DOHH2 (cell line): ENCODE results near the gene FAM216B.
"Not testable (repeated sequence)": the region's sequence is repeated elsewhere in the genome, so short reads cannot be mapped to it uniquely, and the experiment has no call there.

Experiments used
- H3F3A ChIP-seq: fragments of 200-600 bp; sonication (generic), shearing (Covaris generic); 2 replicates; pipeline ENCODE4 v1.6.0; 2016; ENCODE audit warnings: antibody characterized with exemption, mild to moderate bottlenecking; ENCODE audit not compliant: control insufficient read depth, insufficient read depth
- H3K27ac ChIP-seq: fragments of 200-600 bp; sonication (generic); 2 replicates; pipeline ENCODE4 v1.5.1; 2014; ENCODE audit warnings: low read depth, mild to moderate bottlenecking, low read length, moderate library complexity
- H3K27me3 ChIP-seq: fragments of 200-600 bp; sonication (generic); 2 replicates; pipeline ENCODE4 v1.6.1; 2014; ENCODE audit warnings: mild to moderate bottlenecking, low read length, mixed read lengths; ENCODE audit not compliant: control insufficient read depth
- H3K36me3 ChIP-seq: fragments of 200-600 bp; sonication (generic); 2 replicates; pipeline ENCODE4 v1.6.1; 2014; ENCODE audit warnings: mild to moderate bottlenecking, low read length, moderate library complexity, mixed read lengths; ENCODE audit not compliant: control insufficient read depth
- H3K4me1 ChIP-seq: fragments of 200-600 bp; sonication (generic); 2 replicates; pipeline ENCODE4 v1.6.1; 2014; ENCODE audit warnings: mild to moderate bottlenecking, low read length, mixed read lengths; ENCODE audit not compliant: control insufficient read depth
- H3K4me2 ChIP-seq: fragments of 200-600 bp; sonication (generic); 2 replicates; pipeline ENCODE4 v1.6.0; 2014; ENCODE audit warnings: mild to moderate bottlenecking, low read length, moderate library complexity
- H3K4me3 ChIP-seq: fragments of 200-600 bp; sonication (generic); 2 replicates; pipeline ENCODE4 v1.5.1; 2014; ENCODE audit warnings: mild to moderate bottlenecking, low read length, mixed read lengths
- H3K79me2 ChIP-seq: fragments of 200-600 bp; sonication (generic); 2 replicates; pipeline ENCODE4 v1.6.1; 2014; ENCODE audit warnings: mild to moderate bottlenecking, low read length, mixed read lengths; ENCODE audit not compliant: control insufficient read depth
- H3K9me2 ChIP-seq: fragments of 200-600 bp; sonication (generic); replicated peaks from 2 replicates; pipeline ENCODE4 v1.6.1; 2014; ENCODE audit warnings: mild to moderate bottlenecking, low read length, mixed read lengths; ENCODE audit not compliant: control insufficient read depth
- H3K9me3 ChIP-seq: fragments of 200-600 bp; sonication (generic); 2 replicates; pipeline ENCODE4 v1.6.1; 2014; ENCODE audit warnings: antibody characterized with exemption, low read length, mixed read lengths; ENCODE audit not compliant: control insufficient read depth, insufficient read depth
- H4K20me1 ChIP-seq: fragments of 200-600 bp; sonication (generic); 2 replicates; pipeline ENCODE4 v1.6.0; 2014; ENCODE audit warnings: low read depth, mild to moderate bottlenecking, antibody characterized with exemption, low read length, moderate library complexity; ENCODE audit not compliant: control insufficient read depth, insufficient read depth
- CTCF ChIP-seq: fragments of 200-600 bp; sonication (generic); IDR thresholded peaks from one replicate; pipeline ENCODE4 v1.5.1; 2014; ENCODE audit warnings: antibody characterized with exemption, mild to moderate bottlenecking, low read depth, low read length; ENCODE audit not compliant: poor library complexity, severe bottlenecking
- EZH2phosphoT487 ChIP-seq: fragments of 200-600 bp; sonication (generic); IDR thresholded peaks from 2 replicates; pipeline ENCODE4 v1.6.1; 2017; ENCODE audit warnings: borderline replicate concordance, mild to moderate bottlenecking, antibody characterized with exemption, low read length, moderate library complexity, mixed read lengths

The FAM216B gene

GRCh38 chr13:42762251-42762650 lies 19.1 kb upstream of the FAM216B start:
- Histone ChIP-seq H3K36me3 (no peaks in the 10 kb centered on the region), H3K27ac (no peak overlapping the region), H3K27me3 (no peaks in the 10 kb centered on the region), H3K4me2 (no peak overlapping the region), H3K9me2 (no peaks in the 10 kb centered on the region), H4K20me1 (no peaks in the 10 kb centered on the region), H3K79me2 (no peaks in the 10 kb centered on the region), H3K4me1 (no peaks in the 10 kb centered on the region), H3K9me3 (no peaks in the 10 kb centered on the region), H3K4me3 (no peak overlapping the region), H3F3A (no peaks in the 10 kb centered on the region)
- TF ChIP-seq EZH2phosphoT487, result no peak
- TF ChIP-seq CTCF, result no peak

GRCh38 chr13:42762917-42763316 lies 18.5 kb upstream of the FAM216B start:
- Histone ChIP-seq H3K4me3 (no peak overlapping the region), H3K9me2 (no peaks in the 10 kb centered on the region), H3F3A (no peaks in the 10 kb centered on the region), H4K20me1 (no peaks in the 10 kb centered on the region), H3K9me3 (no peaks in the 10 kb centered on the region), H3K27ac (no peak overlapping the region), H3K4me1 (no peaks in the 10 kb centered on the region), H3K36me3 (no peaks in the 10 kb centered on the region), H3K79me2 (no peaks in the 10 kb centered on the region), H3K4me2 (no peak overlapping the region), H3K27me3 (no peaks in the 10 kb centered on the region)
- TF ChIP-seq EZH2phosphoT487 (no peak), CTCF (no peak)

- no peaks in the 10 kb centered on the region for H3K4me1 ChIP-seq
- H4K20me1 ChIP-seq, result no peaks in the 10 kb centered on the region
- no peaks in the 10 kb centered on the region for H3K36me3 ChIP-seq
- no peaks in the 10 kb centered on the region for H3K9me2 ChIP-seq
- TF ChIP-seq EZH2phosphoT487 (no peak), CTCF (no peak)
- H3K27me3 ChIP-seq, result 0 out of 2 replicates have a peak, but pooled peaks cover 3% of the 10 kb centered on the region
- no peak overlapping the region for H3K27ac ChIP-seq
- H3K79me2 ChIP-seq, result no peaks in the 10 kb centered on the region
- H3K4me2 ChIP-seq, result no peak overlapping the region
- no peaks in the 10 kb centered on the region for H3F3A ChIP-seq
- H3K9me3 ChIP-seq, result no peaks in the 10 kb centered on the region
- H3K4me3 ChIP-seq, result no peak overlapping the region
Measured at GRCh38 chr13:42766016-42766415, 15.4 kb upstream of the FAM216B start.

DNA sequence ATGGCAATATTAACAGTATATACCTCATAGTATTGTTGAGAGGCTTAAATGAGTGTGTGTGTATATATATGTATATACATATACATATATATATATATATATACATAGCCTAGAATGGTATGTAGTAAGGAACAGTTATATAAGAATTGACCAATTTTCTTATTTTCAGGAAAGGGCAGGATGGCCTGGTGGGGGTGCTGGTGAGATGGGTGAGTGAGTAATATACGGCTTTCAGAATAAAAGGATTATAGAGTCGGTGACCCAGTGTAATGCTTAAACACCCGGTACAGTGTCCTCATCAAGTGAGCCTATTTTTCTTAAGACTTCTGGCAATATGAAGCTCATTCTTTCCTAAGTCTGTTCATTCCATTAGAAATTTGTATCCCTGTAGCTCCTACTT lies 11.7 kb upstream of the FAM216B start:
- Histone ChIP-seq H3K9me3 (no peaks in the 10 kb centered on the region), H3K27ac (no peak overlapping the region), H3K4me1 (no peaks in the 10 kb centered on the region), H3K4me2 (no peak overlapping the region), H4K20me1 (no peaks in the 10 kb centered on the region), H3K27me3 (0 out of 2 replicates have a peak, but pooled peaks cover 3% of the 10 kb centered on the region), H3F3A (no peaks in the 10 kb centered on the region), H3K79me2 (no peaks in the 10 kb centered on the region), H3K4me3 (no peak overlapping the region), H3K9me2 (no peaks in the 10 kb centered on the region), H3K36me3 (no peaks in the 10 kb centered on the region)
- TF ChIP-seq EZH2phosphoT487 (no peak), CTCF (no peak)

DNA sequence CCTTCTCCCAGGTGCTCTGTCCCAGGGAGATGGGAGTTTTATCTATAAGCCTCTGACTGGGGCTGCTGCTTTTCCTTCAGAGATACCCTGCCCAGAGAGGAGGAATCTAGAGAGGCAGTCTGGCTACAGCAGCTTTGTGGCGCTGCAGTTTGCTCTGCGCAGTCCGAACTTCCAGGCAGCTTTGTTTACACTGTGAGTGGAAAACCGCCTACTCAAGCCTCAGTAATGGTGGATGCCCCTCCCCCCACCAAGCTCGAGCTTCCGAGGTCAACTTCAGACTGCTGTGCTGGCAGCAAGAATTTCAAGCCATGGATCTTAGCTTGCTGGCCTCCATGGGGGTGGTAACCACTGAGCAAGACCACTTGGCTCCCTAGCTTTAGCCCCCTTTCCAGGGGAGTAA lies 4.8 kb upstream of the FAM216B start:
- not testable (repeated sequence) for H3K27me3 ChIP-seq, H3K9me2 ChIP-seq, H3K79me2 ChIP-seq, H3K4me1 ChIP-seq, H3F3A ChIP-seq, H3K4me2 ChIP-seq, H3K36me3 ChIP-seq, H3K27ac ChIP-seq, H3K9me3 ChIP-seq, H4K20me1 ChIP-seq, H3K4me3 ChIP-seq
